GM18508 (cell line): Measurements from ENCODE around the gene MPEG1.

ENCODE experiments used
- ATAC-seq: cut with Tn5 transposase; IDR thresholded peaks from one replicate; pipeline ENCODE4 v1.9.1; 2021; ENCODE audit warnings: moderate number of reproducible peaks; ENCODE audit not compliant: insufficient read depth, unreplicated experiment

MPEG1 gene

GRCh38 chr11:59212744-59213631 lies at the start of gene MPEG1:
Gene MPEG1, minus strand, starts transcription at chr11:59212927. Its CDS starts 62 bp downstream, at chr11:59212865.
- ATAC-seq, result no peak

GRCh38 chr11:59262177-59262818 lies 49.6 kb upstream of the MPEG1 start:
- no peak for ATAC-seq

- ATAC-seq, result no peak
Observed at GRCh38 chr11:59261150-59261549, 48.4 kb upstream of the MPEG1 start.

DNA sequence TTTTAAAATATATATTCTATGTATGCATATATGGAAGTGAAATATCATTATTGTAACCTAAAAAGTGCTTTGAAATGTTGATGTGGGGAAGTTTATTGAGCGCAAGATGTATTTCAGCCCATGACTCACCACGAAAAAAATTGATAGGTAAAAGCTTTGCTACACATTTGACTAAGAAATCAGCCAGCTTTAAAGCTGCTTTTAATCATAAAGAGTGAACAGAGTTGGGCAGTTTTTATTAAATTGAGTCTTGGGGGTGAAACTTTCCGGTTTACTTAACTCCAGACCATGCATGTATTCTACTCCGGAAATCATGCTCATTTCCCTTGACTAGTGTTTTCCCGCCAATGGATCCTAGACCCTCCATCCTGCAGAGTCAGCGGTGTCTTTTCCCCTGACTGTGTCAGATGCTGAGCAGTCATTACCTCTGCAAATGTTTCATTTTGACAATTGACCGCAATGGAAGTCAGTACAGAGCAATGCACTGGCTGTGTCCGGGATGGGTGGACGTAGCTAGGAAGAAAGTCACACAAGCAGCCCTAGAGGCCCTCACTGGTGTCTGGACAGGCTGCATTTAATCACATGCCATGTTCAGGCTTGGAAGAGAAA lies 47.2 kb upstream of the MPEG1 start:
- ATAC-seq, result peak; percentile 61

DNA sequence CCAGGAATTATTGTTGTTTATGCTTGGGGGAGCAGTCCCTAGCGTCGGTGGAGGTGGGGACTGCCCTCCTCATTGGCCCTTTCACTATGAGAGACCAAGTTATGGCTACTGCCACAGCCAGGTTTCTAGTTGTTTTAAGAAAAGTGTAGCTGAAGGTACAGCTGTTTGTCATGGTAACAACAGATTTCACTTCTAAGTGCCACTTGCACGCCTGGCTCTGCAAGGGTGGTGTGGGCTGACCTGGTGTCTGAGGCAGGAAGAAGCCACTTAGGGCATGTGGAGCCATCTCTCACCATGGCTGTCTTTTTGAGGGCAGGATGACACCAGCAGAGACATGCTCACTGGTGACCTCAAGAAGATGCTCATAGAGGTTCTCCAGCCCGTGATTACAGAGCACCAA lies 46.3 kb upstream of the MPEG1 start:
- ATAC-seq, result no peak

DNA sequence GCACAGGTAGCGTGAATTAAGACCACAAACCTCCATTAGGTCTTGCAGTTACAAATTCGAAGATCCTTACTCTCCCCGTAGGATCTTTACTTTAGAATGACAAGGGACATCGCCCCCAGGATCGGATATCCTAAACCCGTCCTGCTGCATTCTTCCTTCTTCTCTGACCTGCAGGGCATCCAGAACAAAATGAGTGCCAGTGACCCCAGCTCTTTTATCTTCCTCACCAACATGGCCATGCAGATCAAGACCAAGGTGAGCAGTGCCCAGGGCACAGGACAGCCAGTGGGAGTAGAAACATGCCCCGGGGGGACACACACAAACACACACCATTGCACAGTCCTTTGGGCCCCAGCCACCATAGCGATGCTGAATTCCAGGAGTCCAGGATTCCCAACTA lies 42.6 kb upstream of the MPEG1 start:
- ATAC-seq, result no peak

DNA sequence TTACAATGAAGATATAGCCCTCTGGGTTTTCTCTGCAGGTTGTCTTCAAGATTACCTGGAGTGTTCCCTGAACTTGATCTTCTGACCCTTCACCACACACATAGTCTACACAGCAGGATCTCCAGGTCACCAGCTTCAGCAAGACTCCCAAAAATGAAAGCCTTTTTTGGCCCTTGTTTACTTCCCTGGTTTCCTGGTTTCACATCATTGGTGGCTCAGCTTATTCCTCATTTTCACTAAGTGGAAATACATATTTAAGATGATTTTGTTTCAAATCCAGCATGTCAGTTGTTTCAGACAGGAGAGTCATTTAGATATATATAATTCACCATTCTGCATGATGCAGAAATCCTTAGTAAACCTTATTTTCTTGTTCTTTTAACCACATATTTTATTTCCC lies 41.6 kb upstream of the MPEG1 start:
- ATAC-seq, result no peak

- no peak for ATAC-seq
Observed at GRCh38 chr11:59253001-59253400, 40.3 kb upstream of the MPEG1 start.

- ATAC-seq, result no peak
Observed at GRCh38 chr11:59249535-59249934, 36.8 kb upstream of the MPEG1 start.

DNA sequence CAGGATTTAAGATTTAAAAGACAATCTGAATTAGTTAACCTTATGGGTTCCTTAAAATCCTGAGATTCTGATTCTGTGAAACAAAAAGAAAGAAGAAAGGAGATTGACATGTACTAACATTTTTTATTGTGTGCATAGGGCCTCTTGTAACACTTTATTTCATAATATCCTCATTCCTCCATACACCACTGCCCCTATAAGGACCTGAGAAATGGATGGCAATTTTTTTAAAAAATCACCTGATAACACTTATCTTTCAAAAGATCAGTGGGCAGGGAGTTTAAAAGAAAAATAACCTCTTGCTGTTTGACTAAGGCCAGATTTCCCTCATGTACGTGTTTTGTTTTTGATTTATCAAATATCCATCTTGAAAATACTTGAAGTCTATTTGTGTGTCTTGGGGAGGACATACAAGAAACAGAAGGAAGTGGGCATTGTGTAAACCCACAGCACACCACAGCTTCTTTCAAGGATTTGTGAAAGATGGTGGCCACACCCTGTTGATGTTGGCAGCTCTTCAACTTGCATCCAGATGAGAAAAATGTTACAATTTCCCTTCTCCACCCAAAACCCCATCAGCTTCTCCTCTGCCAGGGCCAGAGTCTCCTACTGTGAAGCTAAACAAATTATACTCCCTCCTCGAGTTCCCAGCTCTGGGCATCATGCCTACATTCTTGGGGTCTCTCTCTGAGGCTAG lies 35.0 kb upstream of the MPEG1 start:
- no peak for ATAC-seq

- ATAC-seq, result no peak
Observed at GRCh38 chr11:59243633-59244032, 30.9 kb upstream of the MPEG1 start.

DNA sequence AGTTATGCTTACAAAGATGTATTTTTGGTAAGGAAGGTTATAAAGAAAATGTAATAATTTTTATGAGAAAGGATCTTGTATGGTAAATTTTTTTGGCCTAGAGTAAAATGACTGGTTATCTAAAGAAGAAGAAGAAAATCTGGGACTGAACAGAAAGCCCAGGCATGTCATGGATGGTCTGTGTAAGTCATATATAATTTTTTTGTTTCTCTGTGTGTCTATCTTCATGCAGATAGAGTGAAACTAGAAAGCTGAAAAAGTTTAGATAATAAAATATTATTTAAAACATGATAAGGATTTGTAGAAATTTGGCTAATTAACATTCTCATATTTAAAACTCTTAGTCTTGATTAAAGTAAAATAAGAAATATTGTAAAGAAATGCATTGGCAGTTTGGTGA lies 27.6 kb upstream of the MPEG1 start:
- ATAC-seq, result no peak

- no peak for ATAC-seq
Observed at GRCh38 chr11:59226396-59226795, 13.7 kb upstream of the MPEG1 start.

GRCh38 chr11:59225017-59225416 lies 12.3 kb upstream of the MPEG1 start:
- ATAC-seq, result no peak

GRCh38 chr11:59224351-59224928 lies 11.7 kb upstream of the MPEG1 start:
- ATAC-seq, result no peak

- ATAC-seq, result no peak
Observed at GRCh38 chr11:59223611-59224010, 10.9 kb upstream of the MPEG1 start.

DNA sequence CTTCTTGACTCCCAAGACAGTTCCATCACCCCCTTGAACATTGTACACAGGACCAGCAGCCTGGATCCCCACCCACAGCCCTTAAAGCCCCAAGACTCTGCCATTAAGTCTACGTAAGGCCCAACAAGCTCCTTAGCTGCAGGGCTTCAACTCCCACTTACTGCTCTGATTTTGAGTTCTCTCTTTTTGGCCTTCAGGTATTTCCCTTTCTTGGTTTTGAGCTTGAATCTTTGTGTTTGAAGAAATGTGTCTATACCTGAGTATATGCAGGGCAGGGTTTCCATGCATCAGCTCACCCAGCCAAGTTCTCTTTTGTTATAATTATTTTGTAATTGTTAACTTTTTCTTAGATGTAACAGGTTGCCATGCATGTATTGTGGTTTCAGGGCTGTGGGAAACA lies 10.4 kb upstream of the MPEG1 start:
- no peak for ATAC-seq

DNA sequence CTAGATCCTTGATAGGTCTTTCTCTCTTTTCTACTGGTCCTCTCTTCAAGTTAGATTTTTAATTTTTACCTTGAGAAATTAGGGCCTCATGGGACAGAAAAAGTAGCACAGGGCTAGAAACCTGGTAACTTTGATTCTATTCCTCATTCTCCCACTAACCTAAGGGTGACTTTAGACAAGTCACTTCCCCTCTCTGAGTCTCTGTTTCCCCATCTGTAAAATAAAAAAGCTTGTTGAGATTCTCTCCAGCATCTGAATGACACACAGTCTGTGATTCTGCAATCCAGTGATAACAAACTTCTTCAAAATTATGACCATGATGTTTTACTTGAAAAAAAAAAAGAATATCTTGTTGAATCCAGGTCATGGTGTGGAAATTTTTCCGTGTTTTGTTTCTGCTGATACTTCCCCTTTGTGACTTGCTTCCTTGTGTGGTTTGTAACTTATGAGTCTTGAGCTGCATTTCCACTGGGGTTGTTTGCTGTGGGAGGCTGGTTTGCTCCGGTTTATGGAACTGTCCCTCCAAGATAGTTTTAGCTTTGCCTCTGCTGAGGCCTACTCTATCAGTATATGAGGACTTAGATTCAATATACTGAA lies 9.8 kb upstream of the MPEG1 start:
- ATAC-seq, result no peak

DNA sequence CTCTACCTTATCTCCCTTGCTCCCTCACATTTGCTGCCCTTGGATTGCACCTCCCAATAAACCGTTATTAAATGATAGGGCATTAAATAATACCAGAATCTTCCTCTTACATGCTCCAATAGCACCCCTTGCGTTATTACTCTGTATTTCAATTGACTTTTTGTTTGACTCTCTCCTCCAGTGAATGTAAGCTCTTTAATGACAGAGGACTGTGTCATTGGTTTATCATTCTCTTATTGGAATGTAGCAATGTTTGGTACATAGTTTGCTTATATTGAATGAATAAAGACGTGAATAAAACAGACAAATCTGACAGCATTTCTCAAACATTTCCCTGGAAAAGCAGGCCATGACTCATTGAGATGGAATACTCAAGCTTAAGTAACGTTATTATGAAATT lies 8.7 kb upstream of the MPEG1 start:
- no peak for ATAC-seq

- no peak for ATAC-seq
Observed at GRCh38 chr11:59219836-59220235, 7.1 kb upstream of the MPEG1 start.
